Retinal pigment epithelial cell (primary cell): ENCODE results near the gene KLHL3.

Experiments used
- DNase-seq: peaks from one replicate; pipeline ENCODE4 v3.0.0-alpha.2; 2010; ENCODE audit warnings: low read depth
- H3K4me3 ChIP-seq: 2 replicates; pipeline ENCODE4 v1.5.1; 2011; ENCODE audit warnings: mild to moderate bottlenecking, low read length, control low read depth, moderate library complexity
- TF ChIP-seq, protein P1 (sequence below): conservative IDR thresholded peaks from 2 replicates; pipeline ENCODE4 v1.5.1; 2011; ENCODE audit warnings: low read depth, low read length, control low read depth, inconsistent platforms

The KLHL3 gene

DNA sequence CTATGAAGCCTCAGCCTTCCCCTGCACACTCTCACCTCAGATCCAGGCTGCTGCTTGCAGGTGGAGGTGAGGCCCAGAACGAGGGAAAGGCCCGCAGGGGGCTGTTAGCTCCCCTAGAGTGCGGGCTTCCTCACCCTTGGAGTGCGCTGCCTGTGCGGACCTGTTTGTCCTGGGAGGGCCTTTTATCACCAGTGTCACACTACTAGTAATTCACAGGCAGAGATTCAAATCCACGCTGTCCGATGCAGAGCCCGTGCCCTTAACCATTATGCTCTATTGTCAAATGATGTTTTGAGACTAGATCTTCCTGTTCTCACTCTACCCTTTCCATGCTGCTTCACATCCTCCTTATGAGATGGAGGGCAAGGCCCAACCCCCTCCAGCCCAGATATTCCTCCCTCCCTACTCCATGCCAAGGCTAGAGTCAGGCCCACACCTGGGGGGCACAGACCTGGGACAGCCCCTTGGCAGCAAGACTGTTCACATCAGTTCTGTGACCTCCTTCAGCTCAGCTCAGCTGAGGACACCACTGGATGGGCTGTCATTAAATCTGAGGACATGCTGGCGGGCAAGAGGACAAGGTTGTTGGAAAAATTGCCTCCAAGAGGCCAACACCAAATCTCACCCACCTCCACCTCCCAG, 124.0 kb downstream of the KLHL3 start:
- no peak for DNase-seq
- TF ChIP-seq, protein P1, sequence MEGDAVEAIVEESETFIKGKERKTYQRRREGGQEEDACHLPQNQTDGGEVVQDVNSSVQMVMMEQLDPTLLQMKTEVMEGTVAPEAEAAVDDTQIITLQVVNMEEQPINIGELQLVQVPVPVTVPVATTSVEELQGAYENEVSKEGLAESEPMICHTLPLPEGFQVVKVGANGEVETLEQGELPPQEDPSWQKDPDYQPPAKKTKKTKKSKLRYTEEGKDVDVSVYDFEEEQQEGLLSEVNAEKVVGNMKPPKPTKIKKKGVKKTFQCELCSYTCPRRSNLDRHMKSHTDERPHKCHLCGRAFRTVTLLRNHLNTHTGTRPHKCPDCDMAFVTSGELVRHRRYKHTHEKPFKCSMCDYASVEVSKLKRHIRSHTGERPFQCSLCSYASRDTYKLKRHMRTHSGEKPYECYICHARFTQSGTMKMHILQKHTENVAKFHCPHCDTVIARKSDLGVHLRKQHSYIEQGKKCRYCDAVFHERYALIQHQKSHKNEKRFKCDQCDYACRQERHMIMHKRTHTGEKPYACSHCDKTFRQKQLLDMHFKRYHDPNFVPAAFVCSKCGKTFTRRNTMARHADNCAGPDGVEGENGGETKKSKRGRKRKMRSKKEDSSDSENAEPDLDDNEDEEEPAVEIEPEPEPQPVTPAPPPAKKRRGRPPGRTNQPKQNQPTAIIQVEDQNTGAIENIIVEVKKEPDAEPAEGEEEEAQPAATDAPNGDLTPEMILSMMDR: no peak
- no peak overlapping the region for H3K4me3 ChIP-seq

- TF ChIP-seq, protein P1: no peak
- H3K4me3 ChIP-seq: no peak overlapping the region
- DNase-seq: no peak
Observed at GRCh38 chr5:137611011-137611580, 124.8 kb downstream of the KLHL3 start.

DNA sequence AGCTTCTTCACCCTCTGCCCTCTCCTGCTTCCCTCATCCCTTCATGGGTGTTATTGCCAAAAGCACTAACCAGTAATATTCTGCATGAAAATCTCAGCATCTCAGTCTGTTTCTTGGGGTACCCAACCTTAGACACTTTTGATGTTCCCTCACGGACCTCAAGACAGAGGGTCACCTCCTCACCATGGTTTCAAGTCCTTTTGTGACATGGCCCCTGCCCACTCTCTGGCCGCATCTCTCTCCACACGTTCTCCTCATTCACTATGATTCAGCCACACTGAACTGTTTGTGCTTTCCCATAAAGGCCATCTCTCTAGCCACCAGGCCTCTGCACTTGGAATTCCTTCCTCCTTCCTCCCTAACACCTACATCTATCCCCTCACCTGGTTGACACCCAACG, 125.3 kb downstream of the KLHL3 start:
- TF ChIP-seq, protein P1: no peak
- no peak for DNase-seq
- H3K4me3 ChIP-seq: no peak overlapping the region

DNA sequence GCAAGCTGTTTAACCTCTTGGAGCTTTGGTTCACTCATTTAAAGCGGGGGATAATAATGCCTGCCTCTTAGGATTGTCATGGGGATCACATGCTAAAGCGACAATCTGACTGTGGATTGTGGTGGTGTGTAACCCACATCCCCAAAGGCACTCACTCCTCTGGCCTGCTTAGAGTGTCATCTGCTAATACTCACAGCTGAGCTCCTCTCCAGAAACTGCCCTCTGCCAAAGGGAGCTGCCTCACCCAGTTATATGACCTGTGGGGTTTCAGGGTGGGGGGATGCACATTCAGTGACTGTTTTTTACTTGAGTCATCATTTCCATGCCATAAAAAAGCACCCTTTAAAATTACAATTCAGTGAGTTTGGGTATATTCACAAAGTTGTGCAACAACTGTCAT, 126.8 kb downstream of the KLHL3 start:
- TF ChIP-seq, protein P1: no peak
- DNase-seq: no peak
- no peak overlapping the region for H3K4me3 ChIP-seq

DNA sequence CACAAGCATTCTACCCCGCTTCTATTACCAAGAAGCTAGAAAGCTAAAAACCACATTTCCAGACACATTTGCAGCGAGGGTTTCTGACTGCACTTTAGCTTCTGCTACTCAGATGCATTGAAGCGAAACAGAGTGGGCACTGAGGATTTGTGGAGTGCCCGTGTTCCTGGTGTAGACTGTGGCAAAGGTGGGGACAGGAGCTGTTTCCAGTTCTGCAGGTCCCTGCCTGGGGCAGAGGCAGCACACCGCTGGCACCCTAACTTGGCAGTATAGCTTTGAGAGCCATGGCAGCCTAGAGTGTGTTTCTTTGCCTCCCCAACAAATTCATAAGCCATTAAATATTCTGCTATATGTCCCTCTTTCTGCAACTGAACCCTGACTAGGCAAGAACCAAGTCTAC, 128.1 kb downstream of the KLHL3 start:
- DNase-seq: no peak
- TF ChIP-seq, protein P1: no peak
- H3K4me3 ChIP-seq: no peak overlapping the region

DNA sequence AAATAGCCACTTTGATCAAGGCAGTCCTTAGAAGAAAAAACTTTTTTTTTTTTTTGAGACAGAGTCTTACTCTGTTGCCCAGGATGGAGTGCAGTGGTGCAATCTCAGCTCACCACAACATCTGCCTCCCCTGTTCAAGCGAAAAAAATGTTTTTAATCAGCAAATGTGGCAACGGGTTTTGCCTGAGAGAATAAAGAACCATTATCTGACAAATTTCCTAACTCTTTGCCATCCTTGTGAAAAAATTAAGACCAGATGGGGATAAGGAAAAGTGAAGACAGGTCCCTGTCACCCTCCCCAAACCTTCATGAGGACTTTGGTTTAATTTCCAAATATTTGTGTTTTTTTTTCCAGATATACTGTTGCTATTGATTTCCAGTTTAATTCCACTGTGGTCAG, 129.5 kb downstream of the KLHL3 start:
- no peak overlapping the region for H3K4me3 ChIP-seq
- TF ChIP-seq, protein P1: no peak
- no peak for DNase-seq

- DNase-seq: no peak
- H3K4me3 ChIP-seq: no peak overlapping the region
- TF ChIP-seq, protein P1: peak; percentile 59
Observed at GRCh38 chr5:137605411-137605810, 130.5 kb downstream of the KLHL3 start.
